ENCODE data around the gene PDS5B.
A peak's percentile ranks its signal among the peaks of the same experiment; 100 is the strongest.

Gene PDS5B

GRCh38 chr13:32587811-32588170 is 1.5 kb downstream of the PDS5B start:
- no peak for DNase-seq

- no peak for DNase-seq
Measured at GRCh38 chr13:32588736-32589135, 2.5 kb downstream of the PDS5B start.

- no peak for DNase-seq
Measured at GRCh38 chr13:32589471-32589870, 3.2 kb downstream of the PDS5B start.

GRCh38 chr13:32590266-32590665 is 4.0 kb downstream of the PDS5B start:
- DNase-seq = no peak

- DNase-seq = no peak
Measured at GRCh38 chr13:32592082-32592481, 5.8 kb downstream of the PDS5B start.

- DNase-seq = no peak
Measured at GRCh38 chr13:32594157-32594738, 8.0 kb downstream of the PDS5B start.

- no peak for DNase-seq
Measured at GRCh38 chr13:32595306-32595705, 9.1 kb downstream of the PDS5B start.

- DNase-seq = no peak
Measured at GRCh38 chr13:32600890-32601289, 14.6 kb downstream of the PDS5B start.

- DNase-seq = no peak
Measured at GRCh38 chr13:32609428-32609827, 23.2 kb downstream of the PDS5B start.

- DNase-seq = no peak
Measured at GRCh38 chr13:32610538-32610937, 24.3 kb downstream of the PDS5B start.

- no peak for DNase-seq
Measured at GRCh38 chr13:32610977-32611376, 24.7 kb downstream of the PDS5B start.

- DNase-seq = no peak
Measured at GRCh38 chr13:32616883-32617511, 30.7 kb downstream of the PDS5B start.

GRCh38 chr13:32622827-32623226 is 36.6 kb downstream of the PDS5B start:
- no peak for DNase-seq

GRCh38 chr13:32624441-32624840 is 38.2 kb downstream of the PDS5B start:
- DNase-seq = no peak

- no peak for DNase-seq
Measured at GRCh38 chr13:32627793-32628192, 41.5 kb downstream of the PDS5B start.

- no peak for DNase-seq
Measured at GRCh38 chr13:32629313-32629712, 43.1 kb downstream of the PDS5B start.

GRCh38 chr13:32629866-32630265 is 43.6 kb downstream of the PDS5B start:
- DNase-seq = no peak

GRCh38 chr13:32632343-32632909 is 46.2 kb downstream of the PDS5B start:
- DNase-seq = no peak

GRCh38 chr13:32636711-32637110 is 50.5 kb downstream of the PDS5B start:
- no peak for DNase-seq

- DNase-seq = no peak
Measured at GRCh38 chr13:32638739-32639138, 52.5 kb downstream of the PDS5B start.

GRCh38 chr13:32639502-32640105 is 53.4 kb downstream of the PDS5B start:
- DNase-seq = peak in 31 of 56 donors; percentile 2 to 81 (median 25)

- DNase-seq = no peak
Measured at GRCh38 chr13:32642316-32642715, 56.1 kb downstream of the PDS5B start.

GRCh38 chr13:32642858-32643257 is 56.6 kb downstream of the PDS5B start:
- no peak for DNase-seq

Measured in amygdala (tissue), 56 donors.